HepG2 (cell line): ENCODE data around the gene CFAP69. TPM values are rescaled to one million over a fixed set of nuclear protein-coding genes. Genes with fewer than 3 reads are reported as not detected.

ENCODE experiments used
- AHR ChIP-seq: IDR thresholded peaks from 2 replicates; pipeline ENCODE4 v1.6.1; 2018; ENCODE audit warnings: missing genetic modification reagents, missing compliant biosample characterization
- BRD4 ChIP-seq: sonication (generic); formaldehyde crosslinking; IDR thresholded peaks from 2 replicates; pipeline ENCODE4 v1.4.0; 2020; ENCODE audit warnings: missing genetic modification reagents
- GFI1 ChIP-seq: sonication (generic); formaldehyde crosslinking; IDR thresholded peaks from 2 replicates; pipeline ENCODE4 v1.5.0; 2020; ENCODE audit warnings: missing genetic modification reagents, mild to moderate bottlenecking, borderline replicate concordance
- NCOA5 ChIP-seq: sonication (generic); formaldehyde crosslinking; IDR thresholded peaks from 2 replicates; pipeline ENCODE4 v1.4.0; 2020; ENCODE audit warnings: missing genetic modification reagents
- REPIN1 ChIP-seq: sonication (generic); formaldehyde crosslinking; IDR thresholded peaks from 2 replicates; pipeline ENCODE4 v1.8.0; 2022; ENCODE audit warnings: missing genetic modification reagents, low read depth, mild to moderate bottlenecking, borderline replicate concordance
- RXRB ChIP-seq: IDR thresholded peaks from 2 replicates; pipeline ENCODE4 v1.6.1; 2016; ENCODE audit warnings: borderline replicate concordance, missing genetic modification reagents, missing compliant biosample characterization
- TBX2 ChIP-seq: sonication (generic); formaldehyde crosslinking; IDR thresholded peaks from 2 replicates; pipeline ENCODE4 v1.5.0; 2020; ENCODE audit warnings: missing genetic modification reagents, mild to moderate bottlenecking, borderline replicate concordance
- TMF1 ChIP-seq: sonication (generic); formaldehyde crosslinking; IDR thresholded peaks from 2 replicates; pipeline ENCODE4 v1.8.1; 2022; ENCODE audit warnings: low read depth, missing genetic modification reagents
- ZNF282 ChIP-seq: fragments of 450-650 bp; IDR thresholded peaks from 2 replicates; pipeline ENCODE4 v1.6.1; 2018; ENCODE audit not compliant: partially characterized antibody
- ZNF326 ChIP-seq: sonication (generic); formaldehyde crosslinking; IDR thresholded peaks from 2 replicates; pipeline ENCODE4 v1.4.0; 2020; ENCODE audit warnings: missing genetic modification reagents, borderline replicate concordance
- ZNF382 ChIP-seq: sonication (generic); formaldehyde crosslinking; IDR thresholded peaks from 2 replicates; pipeline ENCODE4 v1.5.0; 2020; ENCODE audit warnings: missing genetic modification reagents, mild to moderate bottlenecking, borderline replicate concordance
- ZNF766 ChIP-seq: sonication (generic); formaldehyde crosslinking; IDR thresholded peaks from 2 replicates; pipeline ENCODE4 v1.5.0; 2020; ENCODE audit warnings: missing genetic modification reagents, borderline replicate concordance
- polyA plus RNA-seq, 8 experiments: library from polyadenylated mRNA; depleted of rRNA in 3 of 8; stranded (reverse) in 7 of 8; unstranded in 1 of 8; fragments of >200 nt; fragmentation: Illumina TruSeq in 4 of 8; extraction: Trizol in 4 of 8; gene quantifications; 2 replicates each; pipeline versions ENCODE4 v1.2.1 to v1.2.3, GENCODE V29; 2011 to 2016; ENCODE audit warnings: low read depth in 4 of 8, missing spikeins in 1 of 8, mixed read lengths in 1 of 8; ENCODE audit not compliant: insufficient read depth in 1 of 8
- total RNA-seq, 5 experiments: library from RNA; depleted of rRNA; stranded (reverse); fragments of >200 nt; fragmentation: Illumina TruSeq; extraction: Trizol; gene quantifications; 2 replicates each; pipeline ENCODE4 v1.2.3, GENCODE V29; 2016; ENCODE audit warnings: low read depth in 1 of 5
- TF ChIP-seq, protein P1 (sequence below): sonication (generic); formaldehyde crosslinking; IDR thresholded peaks from one replicate; pipeline ENCODE4 v1.5.1; 2020; ENCODE audit warnings: mild to moderate bottlenecking, missing genetic modification reagents; ENCODE audit errors: not compliant biosample characterization
- TF ChIP-seq, protein P2 (sequence below): sonication (generic); formaldehyde crosslinking; IDR thresholded peaks from 2 replicates; pipeline ENCODE4 v1.8.0; 2022; ENCODE audit warnings: missing genetic modification reagents, low read depth, mild to moderate bottlenecking, borderline replicate concordance
- TF ChIP-seq, protein P3 (sequence below): sonication (generic); formaldehyde crosslinking; IDR thresholded peaks from 2 replicates; pipeline ENCODE4 v1.4.0; 2020; ENCODE audit warnings: missing genetic modification reagents, borderline replicate concordance

The CFAP69 gene
- total and polyA plus RNA-seq, 2 of the 13 experiments (the other 11 are each of a cell fraction or from before 2014, with no cell fraction given), result 2.2 to 4.0 TPM

DNA sequence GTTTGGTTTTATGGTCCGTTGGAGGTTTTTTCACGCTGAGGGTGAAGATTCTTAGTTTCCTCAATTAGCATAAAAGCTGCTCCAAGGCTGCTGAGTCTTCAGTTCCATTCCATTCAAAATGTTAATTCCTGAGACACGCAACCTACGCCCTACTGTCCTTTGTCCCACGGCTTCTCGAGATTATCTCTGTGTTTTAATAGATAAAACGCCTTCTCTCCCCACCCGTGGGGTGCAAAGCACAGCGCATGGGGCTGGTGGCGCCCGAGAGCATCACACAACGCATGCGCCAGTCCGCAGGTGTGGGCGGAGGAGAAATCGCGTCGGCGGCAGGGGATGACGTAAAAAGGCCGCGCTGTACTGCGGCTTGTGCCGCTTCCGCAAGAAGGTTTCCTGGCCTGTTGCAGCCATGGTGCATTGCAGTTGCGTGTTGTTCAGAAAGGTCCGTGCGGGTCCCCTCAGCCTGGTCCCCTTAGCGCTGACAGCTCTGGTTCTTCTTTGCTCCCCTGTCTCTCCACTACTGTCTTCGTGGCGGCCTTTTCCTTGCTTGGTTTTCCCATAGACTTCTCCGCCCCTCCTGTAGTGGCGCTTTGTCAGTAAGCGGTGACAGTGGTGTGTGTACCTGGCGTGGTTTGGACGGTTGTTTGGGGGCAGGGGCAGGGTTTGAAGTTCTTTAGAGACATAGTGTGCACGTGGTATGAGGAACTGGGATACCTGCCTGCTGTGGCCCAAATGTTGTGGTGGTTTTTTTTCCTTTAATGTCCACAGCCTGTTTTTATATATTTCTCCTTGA, 101.6 kb downstream of the CFAP69 start, which contains the start of gene GTPBP10 (continued):
- TF ChIP-seq, protein P1, sequence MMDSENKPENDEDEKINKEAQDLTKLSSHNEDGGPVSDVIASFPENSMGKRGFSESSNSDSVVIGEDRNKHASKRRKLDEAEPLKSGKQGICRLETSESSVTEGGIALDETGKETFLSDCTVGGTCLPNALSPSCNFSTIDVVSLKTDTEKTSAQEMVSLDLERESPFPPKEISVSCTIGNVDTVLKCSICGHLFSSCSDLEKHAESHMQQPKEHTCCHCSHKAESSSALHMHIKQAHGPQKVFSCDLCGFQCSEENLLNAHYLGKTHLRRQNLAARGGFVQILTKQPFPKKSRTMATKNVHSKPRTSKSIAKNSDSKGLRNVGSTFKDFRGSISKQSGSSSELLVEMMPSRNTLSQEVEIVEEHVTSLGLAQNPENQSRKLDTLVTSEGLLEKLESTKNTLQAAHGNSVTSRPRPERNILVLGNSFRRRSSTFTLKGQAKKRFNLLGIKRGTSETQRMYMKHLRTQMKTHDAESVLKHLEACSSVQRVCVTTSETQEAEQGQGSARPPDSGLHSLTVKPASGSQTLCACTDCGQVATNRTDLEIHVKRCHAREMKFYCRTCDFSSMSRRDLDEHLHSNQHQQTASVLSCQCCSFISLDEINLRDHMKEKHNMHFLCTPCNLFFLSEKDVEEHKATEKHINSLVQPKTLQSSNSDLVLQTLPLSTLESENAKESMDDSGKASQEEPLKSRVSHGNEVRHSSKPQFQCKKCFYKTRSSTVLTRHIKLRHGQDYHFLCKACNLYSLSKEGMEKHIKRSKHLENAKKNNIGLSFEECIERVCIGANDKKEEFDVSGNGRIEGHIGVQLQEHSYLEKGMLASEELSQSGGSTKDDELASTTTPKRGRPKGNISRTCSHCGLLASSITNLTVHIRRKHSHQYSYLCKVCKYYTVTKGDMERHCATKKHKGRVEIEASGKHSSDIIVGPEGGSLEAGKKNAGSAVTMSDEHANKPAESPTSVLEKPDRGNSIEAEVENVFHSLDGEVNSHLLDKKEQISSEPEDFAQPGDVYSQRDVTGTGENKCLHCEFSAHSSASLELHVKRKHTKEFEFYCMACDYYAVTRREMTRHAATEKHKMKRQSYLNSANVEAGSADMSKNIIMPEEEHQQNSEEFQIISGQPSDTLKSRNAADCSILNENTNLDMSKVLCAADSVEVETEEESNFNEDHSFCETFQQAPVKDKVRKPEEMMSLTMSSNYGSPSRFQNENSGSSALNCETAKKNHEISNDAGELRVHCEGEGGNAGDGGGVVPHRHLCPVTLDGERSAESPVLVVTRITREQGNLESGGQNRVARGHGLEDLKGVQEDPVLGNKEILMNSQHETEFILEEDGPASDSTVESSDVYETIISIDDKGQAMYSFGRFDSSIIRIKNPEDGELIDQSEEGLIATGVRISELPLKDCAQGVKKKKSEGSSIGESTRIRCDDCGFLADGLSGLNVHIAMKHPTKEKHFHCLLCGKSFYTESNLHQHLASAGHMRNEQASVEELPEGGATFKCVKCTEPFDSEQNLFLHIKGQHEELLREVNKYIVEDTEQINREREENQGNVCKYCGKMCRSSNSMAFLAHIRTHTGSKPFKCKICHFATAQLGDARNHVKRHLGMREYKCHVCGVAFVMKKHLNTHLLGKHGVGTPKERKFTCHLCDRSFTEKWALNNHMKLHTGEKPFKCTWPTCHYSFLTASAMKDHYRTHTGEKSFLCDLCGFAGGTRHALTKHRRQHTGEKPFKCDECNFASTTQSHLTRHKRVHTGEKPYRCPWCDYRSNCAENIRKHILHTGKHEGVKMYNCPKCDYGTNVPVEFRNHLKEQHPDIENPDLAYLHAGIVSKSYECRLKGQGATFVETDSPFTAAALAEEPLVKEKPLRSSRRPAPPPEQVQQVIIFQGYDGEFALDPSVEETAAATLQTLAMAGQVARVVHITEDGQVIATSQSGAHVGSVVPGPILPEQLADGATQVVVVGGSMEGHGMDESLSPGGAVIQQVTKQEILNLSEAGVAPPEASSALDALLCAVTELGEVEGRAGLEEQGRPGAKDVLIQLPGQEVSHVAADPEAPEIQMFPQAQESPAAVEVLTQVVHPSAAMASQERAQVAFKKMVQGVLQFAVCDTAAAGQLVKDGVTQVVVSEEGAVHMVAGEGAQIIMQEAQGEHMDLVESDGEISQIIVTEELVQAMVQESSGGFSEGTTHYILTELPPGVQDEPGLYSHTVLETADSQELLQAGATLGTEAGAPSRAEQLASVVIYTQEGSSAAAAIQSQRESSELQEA (CRISPR knock-in tag), result peak; percentile 78
- TF ChIP-seq TMF1 (CRISPR knock-in tag) (no peak; the same call in 1 of the 2 replicates), AHR (CRISPR knock-in tag) (no peak; the same call in 1 of the 2 replicates), TBX2 (CRISPR knock-in tag) (peak; percentile 64), RXRB (CRISPR knock-in tag) (peak; percentile 35; the same call in 1 of the 2 replicates), NCOA5 (no peak), REPIN1 (peak; percentile 97), ZNF282 (no peak), ZNF326 (CRISPR knock-in tag) (no peak), ZNF382 (CRISPR knock-in tag) (no peak), ZNF766 (CRISPR knock-in tag) (peak; percentile 80; the same call in 1 of the 2 replicates), GFI1 (CRISPR knock-in tag) (peak; percentile 52; the same call in 1 of the 2 replicates), BRD4 (CRISPR knock-in tag) (no peak)
- TF ChIP-seq, protein P2, sequence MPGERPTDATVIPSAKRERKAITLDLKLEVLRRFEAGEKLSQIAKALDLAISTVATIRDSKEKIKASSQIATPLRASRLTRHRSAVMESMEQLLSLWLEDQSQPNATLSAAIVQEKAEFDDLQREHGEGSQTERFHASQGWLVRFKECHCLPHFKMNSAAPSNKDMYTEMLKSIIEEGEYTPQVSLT (CRISPR knock-in tag), result no peak
- TF ChIP-seq, protein P3, sequence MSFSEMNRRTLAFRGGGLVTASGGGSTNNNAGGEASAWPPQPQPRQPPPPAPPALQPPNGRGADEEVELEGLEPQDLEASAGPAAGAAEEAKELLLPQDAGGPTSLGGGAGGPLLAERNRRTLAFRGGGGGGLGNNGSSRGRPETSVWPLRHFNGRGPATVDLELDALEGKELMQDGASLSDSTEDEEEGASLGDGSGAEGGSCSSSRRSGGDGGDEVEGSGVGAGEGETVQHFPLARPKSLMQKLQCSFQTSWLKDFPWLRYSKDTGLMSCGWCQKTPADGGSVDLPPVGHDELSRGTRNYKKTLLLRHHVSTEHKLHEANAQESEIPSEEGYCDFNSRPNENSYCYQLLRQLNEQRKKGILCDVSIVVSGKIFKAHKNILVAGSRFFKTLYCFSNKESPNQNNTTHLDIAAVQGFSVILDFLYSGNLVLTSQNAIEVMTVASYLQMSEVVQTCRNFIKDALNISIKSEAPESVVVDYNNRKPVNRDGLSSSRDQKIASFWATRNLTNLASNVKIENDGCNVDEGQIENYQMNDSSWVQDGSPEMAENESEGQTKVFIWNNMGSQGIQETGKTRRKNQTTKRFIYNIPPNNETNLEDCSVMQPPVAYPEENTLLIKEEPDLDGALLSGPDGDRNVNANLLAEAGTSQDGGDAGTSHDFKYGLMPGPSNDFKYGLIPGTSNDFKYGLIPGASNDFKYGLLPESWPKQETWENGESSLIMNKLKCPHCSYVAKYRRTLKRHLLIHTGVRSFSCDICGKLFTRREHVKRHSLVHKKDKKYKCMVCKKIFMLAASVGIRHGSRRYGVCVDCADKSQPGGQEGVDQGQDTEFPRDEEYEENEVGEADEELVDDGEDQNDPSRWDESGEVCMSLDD (CRISPR knock-in tag), result no peak
